GM10248 (cell line): Measurements from ENCODE around the gene CD52.
"Not testable (repeated sequence)": the region's sequence is repeated elsewhere in the genome, so short reads cannot be mapped to it uniquely, and the experiment has no call there.

Experiments
- CTCF ChIA-PET: fragments of 300-600 bp; sonication (Branson Sonifier 250); formaldehyde crosslinking; extraction: SDS; loops from one replicate; lab custom pipeline; 2021; ENCODE audit warnings: antibody characterized with exemption; lab: Yijun Ruan, JAX
- POLR2A ChIA-PET: fragments of 350-650 bp; sonication (Branson Sonifier 250); formaldehyde crosslinking; extraction: SDS; loops from one replicate; lab custom pipeline; 2020; ENCODE audit warnings: antibody characterized with exemption; lab: Yijun Ruan, JAX
- DNase-seq: peaks from one replicate; pipeline ENCODE4 v3.0.0; 2012; ENCODE audit errors: extremely low spot score
- TF ChIP-seq, protein P1 (sequence below): IDR thresholded peaks from 2 replicates; pipeline ENCODE4 v1.5.1; 2012; ENCODE audit warnings: mild to moderate bottlenecking, low read depth; ENCODE audit errors: extremely low read depth, missing control alignments, control extremely low read depth

The CD52 gene

DNA sequence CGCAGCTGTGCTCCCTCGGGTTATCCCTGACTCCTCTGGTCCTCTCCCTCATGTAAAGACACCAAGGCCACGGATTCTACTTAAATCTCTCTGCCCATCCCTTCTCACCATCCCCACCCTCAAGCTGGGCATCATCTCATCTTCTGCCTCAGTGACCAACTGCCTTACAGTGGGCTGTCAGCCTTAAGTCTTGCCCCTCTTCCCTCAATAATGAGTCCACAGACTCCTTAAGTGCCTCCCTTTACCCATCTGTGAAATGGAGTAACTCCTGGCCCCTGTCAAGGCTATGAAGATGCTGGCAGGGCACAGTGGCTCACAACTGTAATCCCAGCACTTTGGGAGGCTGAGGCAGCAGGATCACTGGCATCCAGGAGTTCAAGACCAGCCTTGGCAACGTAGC, 25.8 kb upstream of the CD52 start:
- TF ChIP-seq, protein P1, sequence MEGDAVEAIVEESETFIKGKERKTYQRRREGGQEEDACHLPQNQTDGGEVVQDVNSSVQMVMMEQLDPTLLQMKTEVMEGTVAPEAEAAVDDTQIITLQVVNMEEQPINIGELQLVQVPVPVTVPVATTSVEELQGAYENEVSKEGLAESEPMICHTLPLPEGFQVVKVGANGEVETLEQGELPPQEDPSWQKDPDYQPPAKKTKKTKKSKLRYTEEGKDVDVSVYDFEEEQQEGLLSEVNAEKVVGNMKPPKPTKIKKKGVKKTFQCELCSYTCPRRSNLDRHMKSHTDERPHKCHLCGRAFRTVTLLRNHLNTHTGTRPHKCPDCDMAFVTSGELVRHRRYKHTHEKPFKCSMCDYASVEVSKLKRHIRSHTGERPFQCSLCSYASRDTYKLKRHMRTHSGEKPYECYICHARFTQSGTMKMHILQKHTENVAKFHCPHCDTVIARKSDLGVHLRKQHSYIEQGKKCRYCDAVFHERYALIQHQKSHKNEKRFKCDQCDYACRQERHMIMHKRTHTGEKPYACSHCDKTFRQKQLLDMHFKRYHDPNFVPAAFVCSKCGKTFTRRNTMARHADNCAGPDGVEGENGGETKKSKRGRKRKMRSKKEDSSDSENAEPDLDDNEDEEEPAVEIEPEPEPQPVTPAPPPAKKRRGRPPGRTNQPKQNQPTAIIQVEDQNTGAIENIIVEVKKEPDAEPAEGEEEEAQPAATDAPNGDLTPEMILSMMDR = no peak
- ChIA-PET CTCF (interaction anchor here (1.5 to 21.9 kb wide), 3 partner anchors 16 to 125 kb away, joined by 5 to 690 read pairs (median 8); partner anchors contain the start of genes CD52 and UBXN11), POLR2A (no interaction called here)
- DNase-seq = no peak

DNA sequence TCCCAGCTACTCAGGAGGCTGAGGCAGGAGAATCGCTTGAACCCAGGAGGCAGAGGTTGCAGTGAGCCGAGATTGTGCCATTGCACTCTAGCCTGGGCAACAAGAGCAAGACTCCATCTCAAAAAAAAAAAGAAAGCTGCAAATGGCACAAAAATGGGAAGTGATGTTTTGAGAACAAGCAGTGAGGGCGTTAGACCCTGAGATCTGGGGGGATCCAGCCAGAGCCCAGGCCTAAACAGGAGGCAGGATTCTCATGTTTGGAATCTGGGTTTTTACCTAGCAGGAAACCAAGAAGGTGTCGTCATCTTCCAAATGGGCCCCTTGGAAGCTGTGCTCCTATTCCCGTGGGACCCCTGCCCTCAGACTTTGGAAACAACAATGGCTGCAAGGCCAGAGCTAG, 25.0 kb upstream of the CD52 start:
- DNase-seq, POLR2A ChIA-PET: not testable (repeated sequence)
- CTCF ChIA-PET = interaction anchor here (1.5 to 21.9 kb wide), 2 partner anchors 22 to 125 kb away, joined by 5 to 690 read pairs; partner anchors contain the start of genes CD52 and UBXN11

DNA sequence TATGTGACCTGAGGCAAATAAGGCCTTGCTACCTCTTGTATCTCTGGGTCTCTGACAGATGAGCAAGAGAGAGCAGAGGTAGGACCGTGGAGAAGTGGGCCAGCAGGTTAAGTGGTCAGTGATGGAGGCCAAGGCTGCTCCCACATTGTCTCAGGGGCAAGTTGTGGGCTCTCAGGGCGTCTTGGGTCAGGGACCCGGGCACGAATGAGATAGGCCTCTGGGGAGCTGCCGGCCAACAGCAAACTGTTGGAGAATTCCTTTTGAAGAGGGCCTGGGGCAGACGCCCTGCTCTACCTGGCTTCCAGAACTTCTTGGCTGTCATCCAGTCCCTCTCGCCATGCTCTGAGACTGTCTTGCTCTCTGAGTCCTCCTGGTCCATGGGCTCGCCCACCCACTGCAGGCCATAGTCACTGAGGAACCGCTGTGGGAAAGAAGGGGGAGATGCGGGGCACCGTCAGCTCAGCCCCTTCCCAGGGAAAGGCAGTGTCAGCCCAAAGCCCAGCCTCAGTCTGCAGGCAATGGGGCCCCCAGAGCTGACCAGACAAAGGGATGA, 23.8 kb upstream of the CD52 start:
- TF ChIP-seq, protein P1 = no peak
- no peak for DNase-seq
- ChIA-PET CTCF (interaction anchor here (1.3 to 21.9 kb wide), 2 partner anchors 9 to 21 kb away, joined by 3 to 690 read pairs; partner anchors contain the start of genes CD52 and UBXN11), POLR2A (no interaction called here)

DNA sequence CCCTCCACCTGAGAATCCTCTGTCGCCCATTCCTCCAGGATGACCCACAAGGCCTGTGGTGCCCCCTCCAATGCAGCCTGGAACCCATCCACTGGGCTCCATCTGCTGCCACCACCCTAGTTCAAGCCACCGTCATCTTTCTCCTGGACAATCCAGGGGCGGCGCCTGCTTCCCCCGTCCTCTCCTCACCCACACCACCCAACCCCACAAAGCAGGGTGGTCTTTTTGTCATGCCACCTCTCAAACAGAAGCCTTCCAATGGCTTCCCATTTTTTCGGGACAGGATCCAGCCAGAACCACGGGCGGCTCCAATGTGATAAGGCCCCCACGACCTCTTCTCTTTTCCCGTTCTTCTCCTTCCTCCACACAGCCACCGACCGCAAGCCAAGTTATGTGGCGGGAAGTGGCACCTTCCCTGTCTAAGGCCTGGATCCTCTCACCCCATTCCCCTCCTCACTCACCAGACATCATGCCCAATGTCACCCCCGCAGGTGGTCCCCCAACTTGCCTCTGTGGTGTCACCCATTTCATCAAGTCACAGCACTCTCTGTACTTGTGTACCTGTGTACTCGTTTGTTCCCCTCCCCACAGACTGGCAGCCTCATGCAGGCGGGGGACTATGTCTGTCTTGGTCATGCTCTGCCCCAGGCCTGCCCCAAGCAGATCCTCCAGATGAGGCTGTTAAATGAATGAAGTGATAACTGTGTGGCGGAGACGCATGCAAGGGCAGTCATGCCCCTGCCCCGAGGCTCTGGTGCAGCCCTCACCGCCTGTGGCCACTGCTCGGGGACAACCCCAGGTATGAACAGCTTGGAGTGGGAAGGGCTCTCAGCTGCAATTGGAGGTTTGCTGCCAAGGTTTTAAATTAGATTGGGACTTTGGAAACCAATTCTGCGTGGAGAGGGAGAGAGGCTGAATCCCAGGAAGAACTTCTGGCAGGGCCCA, 22.3 kb upstream of the CD52 start:
- TF ChIP-seq, protein P1 = no peak
- ChIA-PET POLR2A (interaction anchor here (2.1 kb wide), 1 partner anchor 23 kb away, joined by 5 read pairs; the partner anchor contains the start of gene CD52), CTCF (interaction anchor here (0.7 to 21.9 kb wide), 7 partner anchors 10 to 59 kb away, joined by 3 to 690 read pairs (median 4); partner anchors contain the start of genes CD52, CRYBG2 and UBXN11)
- DNase-seq = no peak

DNA sequence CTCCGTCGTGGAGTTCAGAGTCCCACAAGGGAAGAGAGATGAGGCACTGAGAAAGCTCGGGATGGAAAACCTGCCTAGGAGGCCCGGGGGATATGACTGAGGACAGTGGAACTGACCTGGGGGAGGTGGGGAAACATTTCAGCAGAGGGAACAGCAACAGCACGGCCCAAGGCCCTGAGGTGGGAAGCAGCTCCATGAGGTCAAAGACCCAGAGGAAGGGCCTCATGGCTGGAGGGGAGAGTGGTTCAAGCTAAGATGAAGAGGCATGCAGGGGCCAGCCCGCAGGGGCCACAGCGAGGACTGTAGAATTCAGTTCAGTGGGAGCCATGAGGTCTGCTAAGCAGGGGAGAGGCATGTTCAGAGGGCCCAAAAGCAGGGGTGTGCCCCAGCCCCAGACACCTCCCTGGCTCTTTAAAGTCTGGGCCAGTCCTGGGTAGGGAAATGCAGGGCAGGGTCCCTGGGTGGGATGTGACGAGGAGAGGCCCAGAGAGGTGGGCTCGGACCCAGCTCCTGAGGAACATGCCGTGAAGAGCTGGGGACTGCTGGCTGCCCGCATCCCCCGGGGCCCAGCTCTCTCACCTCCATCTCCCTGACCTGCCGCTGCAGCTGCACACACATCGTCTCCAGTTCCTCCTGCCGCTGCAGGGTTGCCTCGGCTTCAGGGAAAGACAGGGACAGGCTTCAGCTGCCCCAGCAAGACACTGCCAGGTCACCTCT, 21.3 kb upstream of the CD52 start:
- TF ChIP-seq, protein P1 = no peak
- POLR2A ChIA-PET = interaction anchor here (2.1 kb wide), 1 partner anchor 21 kb away, joined by 5 read pairs; the partner anchor contains the start of gene CD52
- CTCF ChIA-PET = interaction anchor here (0.7 to 8.2 kb wide), 6 partner anchors 8 to 58 kb away, joined by 3 to 65 read pairs (median 4); partner anchors contain the start of genes CD52, CRYBG2 and UBXN11
- DNase-seq = no peak

DNA sequence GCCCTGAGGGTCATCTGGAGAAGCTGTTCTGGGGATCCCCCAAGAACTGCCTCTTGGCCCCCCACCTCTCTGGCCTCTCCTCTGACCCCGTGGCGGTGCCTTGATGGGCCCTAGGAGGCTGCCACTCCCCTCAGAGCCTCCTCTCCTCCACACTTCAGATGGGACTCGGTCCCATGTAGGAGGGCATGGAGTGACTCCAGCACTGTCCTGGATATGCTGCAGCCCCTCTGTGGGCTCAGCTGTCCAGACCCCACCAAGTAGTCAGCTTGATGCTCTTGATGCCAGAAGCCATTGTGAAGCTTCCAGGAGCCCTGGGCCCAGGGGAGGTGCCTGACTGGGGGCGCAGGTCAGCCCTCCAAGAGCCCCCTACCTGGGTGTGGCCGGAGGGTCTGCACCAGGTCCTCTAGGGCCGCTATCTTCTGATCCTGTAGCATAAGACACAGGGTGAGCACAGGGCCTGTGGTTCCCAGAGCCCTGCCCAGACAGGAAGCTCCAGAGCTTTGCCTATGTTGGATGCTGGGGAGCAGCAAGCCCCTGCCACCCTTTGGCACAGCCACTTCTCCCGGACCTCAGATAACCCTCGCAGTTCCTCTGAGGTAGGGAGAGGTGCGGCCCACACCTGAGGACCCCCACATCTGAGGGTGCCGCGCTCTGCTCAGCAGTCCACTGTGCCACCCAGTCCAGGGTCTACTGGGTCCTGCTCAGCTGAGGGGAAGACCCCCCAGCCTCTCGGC, 20.5 kb upstream of the CD52 start:
- CTCF ChIA-PET = interaction anchor here (0.7 to 8.2 kb wide), 7 partner anchors 8 to 57 kb away, joined by 3 to 65 read pairs (median 5); partner anchors contain the start of genes CD52 and CRYBG2
- no peak for DNase-seq
- TF ChIP-seq, protein P1 = no peak
- POLR2A ChIA-PET = interaction anchor here (2.1 kb wide), 1 partner anchor 21 kb away, joined by 5 read pairs; the partner anchor contains the start of gene CD52
